Psoas muscle (tissue), 8 donors: ENCODE measurements around the gene HTR1E. TPM values are rescaled to one million over a fixed set of nuclear protein-coding genes. Genes with fewer than 3 reads are reported as not detected.

Experiments
- ATAC-seq, 4 donors: fragments of 200-7000 bp; cut with Tn5 transposase; one replicate each; pipeline ENCODE4 v1.9.1; 2020; ENCODE audit warnings: moderate library complexity in 3 of 4, mild to moderate bottlenecking in 2 of 4
- DNase-seq, 2 donors: peaks; one replicate each; pipeline ENCODE4 v3.0.0-alpha.2; 2020
- H3K27ac ChIP-seq: fragments of 200-600 bp; one replicate; pipeline ENCODE4 v1.8.0; 2022
- H3K27me3 ChIP-seq, 3 donors: fragments of 200-600 bp in 1 of 3; one replicate each; pipeline versions ENCODE4 v1.6.1 to v1.8.0; 2013 to 2022; ENCODE audit warnings: low read length in 2 of 3, mild to moderate bottlenecking in 2 of 3, moderate library complexity in 1 of 3; ENCODE audit not compliant: insufficient read depth in 3 of 3
- H3K36me3 ChIP-seq, 2 donors: fragments of 200-600 bp in 1 of 2; one replicate each; pipeline versions ENCODE4 v1.6.1 to v1.8.0; 2013 to 2022; ENCODE audit warnings: low read depth in 1 of 2, mild to moderate bottlenecking in 1 of 2, moderate library complexity in 1 of 2; ENCODE audit not compliant: insufficient read depth in 1 of 2
- H3K4me1 ChIP-seq: fragments of 200-600 bp; one replicate; pipeline ENCODE4 v1.8.0; 2022
- H3K4me3 ChIP-seq: fragments of 200-600 bp; one replicate; pipeline ENCODE4 v1.8.0; 2022; ENCODE audit warnings: mild to moderate bottlenecking
- H3K9me3 ChIP-seq: fragments of 200-600 bp; one replicate; pipeline ENCODE4 v1.8.0; 2022
- CTCF ChIP-seq: fragments of 200-600 bp; IDR thresholded peaks from one replicate; pipeline ENCODE4 v1.8.0; 2022; ENCODE audit warnings: antibody characterized with exemption
- WGBS, 3 donors: extraction: QIAGEN DNeasy Blood & Tissue Kit; methylation state at CpG; one replicate each; pipeline versions ENCODE4 v1.1.6 to v1.1.7; 2013; 5-methylcytosine and 5-hydroxymethylcytosine counted together
- intact Hi-C, 2 donors: fragments of 100-400 bp; cut with DNase I; formaldehyde crosslinking; loops; one replicate each; pipeline versions ENCODE4 v1.11.0 to v1.14.2; 2022
- polyA plus RNA-seq, 3 donors: library from polyadenylated mRNA; stranded (reverse); fragments of 200-250 nt; gene quantifications; one replicate each; pipeline ENCODE4 v1.2.3, GENCODE V29; 2013
- total RNA-seq, 4 donors: library from RNA; stranded (reverse); fragmentation: NEBNext Ultra II Directional in 2 of 4; extraction: Animal tissue kit (Norgen Biotek cat#: 25700) in 2 of 4; gene quantifications; one replicate each; pipeline versions ENCODE4 v1.2.1 to v1.2.4, GENCODE V29; 2021 to 2023
- donor health status: healthy with polysubstance abuse.
- donor health status: DM: no; HTN: no; CAD: no; lungs with moderate emphysema.
- donor health status: Bipolar disorder and iron deficiency.
- donor health status: healthy.
- donor health status: DM: yes; HTN: yes; CAD: no.
- donor health status: DM: no; HTN: no; CAD: no.
- donor health status: DM: no; HTN: no; CAD: no.
- donor health status: DM: yes; HTN: yes; CAD: no.

Gene HTR1E
- total and polyA plus RNA-seq, 7 donors = not detected

GRCh38 chr6:86943819-86944407, 6.6 kb downstream of the HTR1E start:
- DNase-seq (no peak), ATAC-seq (no peak)
- no peak for TF ChIP-seq CTCF
- no peaks in the 10 kb centered on the region for H3K36me3 ChIP-seq
- no peaks in the 10 kb centered on the region for H3K4me1 ChIP-seq
- intact Hi-C loops = no loop called here
- no peaks in the 10 kb centered on the region for H3K27me3 ChIP-seq
- WGBS, 3 donors = 38 to 45% (median 40%) methylated on average over 5 of the region's 5 CpGs
- H3K9me3 ChIP-seq = no peaks in the 10 kb centered on the region
- H3K27ac ChIP-seq = no peak overlapping the region
- H3K4me3 ChIP-seq = no peak overlapping the region

DNA sequence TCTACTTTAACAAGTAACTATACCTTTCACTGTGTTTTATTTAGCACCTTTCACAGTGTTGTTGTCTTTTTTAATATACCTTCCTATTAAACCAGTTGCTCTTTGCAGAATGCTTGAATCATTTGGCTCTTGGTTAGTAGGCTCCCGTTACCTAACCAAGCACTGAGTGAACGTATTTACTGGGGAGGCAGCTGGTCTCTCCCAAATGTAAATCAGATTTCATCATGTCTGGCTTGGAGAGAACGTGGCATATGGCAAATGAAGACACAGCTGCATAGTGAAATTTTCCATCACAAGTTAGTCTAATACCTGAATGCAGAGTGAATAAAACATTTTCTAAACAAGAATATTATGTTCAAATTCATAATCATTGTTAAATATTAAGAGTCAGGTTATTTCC, 12.4 kb downstream of the HTR1E start:
- intact Hi-C loops = no loop called here
- WGBS, 3 donors = 41 to 50% (median 48%) methylated on average over 3 of the region's 3 CpGs
- Histone ChIP-seq H3K27ac (no peak overlapping the region), H3K36me3 (no peaks in the 10 kb centered on the region), H3K9me3 (no peaks in the 10 kb centered on the region), H3K4me1 (no peaks in the 10 kb centered on the region), H3K4me3 (no peak overlapping the region), H3K27me3 (no peaks in the 10 kb centered on the region)
- DNase-seq (no peak), ATAC-seq (no peak)
- TF ChIP-seq CTCF = no peak

DNA sequence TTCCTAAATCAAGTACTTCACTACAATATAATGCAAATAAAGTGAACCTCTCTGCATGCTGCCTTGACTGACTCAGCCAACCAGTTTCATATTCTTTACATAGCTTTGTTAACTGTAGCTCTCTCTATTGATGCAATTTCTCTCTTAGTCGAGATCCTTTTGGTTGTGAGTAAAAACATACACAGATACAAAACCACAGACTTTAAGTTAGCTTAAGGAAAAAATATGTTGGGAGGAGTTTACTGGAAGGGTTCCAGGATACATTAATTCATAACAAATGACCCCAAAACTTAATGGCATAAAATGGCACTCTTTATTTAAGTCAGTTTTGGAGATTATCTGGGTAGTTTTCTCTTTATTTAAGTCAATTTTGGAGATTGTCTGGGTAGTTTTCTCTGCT, 15.7 kb downstream of the HTR1E start:
- DNase-seq (no peak), ATAC-seq (no peak)
- 43 to 55% (median 48%) methylated on average over 1 of the region's 1 CpG for WGBS, 3 donors
- no peaks in the 10 kb centered on the region for H3K9me3 ChIP-seq
- TF ChIP-seq CTCF = no peak
- H3K4me1 ChIP-seq = no peaks in the 10 kb centered on the region
- H3K36me3 ChIP-seq = no peaks in the 10 kb centered on the region
- no peaks in the 10 kb centered on the region for H3K27me3 ChIP-seq
- intact Hi-C loops = no loop called here
- H3K4me3 ChIP-seq = no peak overlapping the region
- H3K27ac ChIP-seq = no peak overlapping the region

DNA sequence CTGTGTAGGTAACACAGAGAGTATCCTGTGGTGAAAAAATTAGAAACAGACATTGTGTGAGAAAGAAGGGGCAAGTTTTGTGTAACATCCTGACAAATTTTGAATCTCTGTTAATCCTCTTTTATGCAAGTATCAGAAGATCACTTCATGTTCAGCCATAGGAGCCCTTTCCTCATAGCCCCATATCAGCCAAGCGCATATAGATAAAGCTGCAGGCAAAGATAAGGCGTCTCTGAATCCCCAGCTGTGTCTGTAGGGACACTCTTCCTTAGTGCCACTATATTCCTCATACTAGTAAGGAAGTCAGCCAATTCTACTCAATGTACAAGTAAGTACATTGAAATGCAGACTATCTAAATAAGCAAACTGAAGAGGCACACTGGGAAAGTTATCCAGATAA, 22.3 kb downstream of the HTR1E start:
- H3K36me3 ChIP-seq = no peaks in the 10 kb centered on the region
- peaks cover 0 to 2% (median 0%) of the 10 kb centered on the region in 3 donors for H3K27me3 ChIP-seq
- no peak overlapping the region for H3K27ac ChIP-seq
- DNase-seq = no peak
- intact Hi-C loops = no loop called here
- H3K9me3 ChIP-seq = no peaks in the 10 kb centered on the region
- no peak overlapping the region for H3K4me3 ChIP-seq
- ATAC-seq = no peak
- 88 to 93% (median 91%) methylated on average over 2 of the region's 2 CpGs for WGBS, 3 donors
- H3K4me1 ChIP-seq = no peaks in the 10 kb centered on the region
- TF ChIP-seq CTCF = no peak
